Activated naive CD8-positive, alpha-beta T cell (primary cell): ENCODE measurements around the gene MAP3K13.
"Not testable (repeated sequence)": the region's sequence is repeated elsewhere in the genome, so short reads cannot be mapped to it uniquely, and the experiment has no call there.

Experiments
- H3K27ac Mint-ChIP-seq: one replicate; pipeline ENCODE4 v1.8.0; 2021; ENCODE audit warnings: mixed read lengths
- H3K27me3 Mint-ChIP-seq: one replicate; pipeline ENCODE4 v1.8.0; 2021; ENCODE audit warnings: mixed read lengths
- H3K36me3 Mint-ChIP-seq: one replicate; pipeline ENCODE4 v1.8.0; 2021; ENCODE audit warnings: mixed read lengths
- H3K4me1 Mint-ChIP-seq: one replicate; pipeline ENCODE4 v1.8.0; 2021; ENCODE audit warnings: low read depth, mixed read lengths
- H3K4me3 Mint-ChIP-seq: one replicate; pipeline ENCODE4 v1.8.0; 2021; ENCODE audit warnings: mild to moderate bottlenecking, mixed read lengths
- H3K9me3 Mint-ChIP-seq: one replicate; pipeline ENCODE4 v1.8.0; 2021; ENCODE audit warnings: low read depth, mixed read lengths

Gene MAP3K13

DNA sequence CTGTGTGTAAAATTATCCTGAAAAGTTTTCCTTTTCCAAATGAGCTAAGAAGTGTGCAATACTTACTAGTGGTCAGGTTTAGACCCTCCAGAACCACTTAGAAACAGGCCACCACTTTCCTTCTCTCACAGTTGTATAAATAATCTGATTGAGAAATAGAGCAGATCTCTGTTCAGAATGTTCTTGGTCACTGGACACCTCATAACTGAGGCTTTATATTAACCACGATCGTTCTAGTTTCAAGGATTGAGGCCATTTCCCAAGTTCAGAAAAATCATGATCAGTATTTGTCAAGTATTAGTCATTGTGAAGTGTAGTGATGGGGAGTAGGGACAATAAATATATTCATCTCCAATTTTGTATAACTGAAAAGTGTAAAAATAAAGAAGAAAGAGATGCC lies 1.0 kb upstream of the MAP3K13 start:
- Mint-ChIP-seq H3K4me1 (peaks cover 14% of the 10 kb centered on the region), H3K4me3 (no peak overlapping the region), H3K9me3 (no peaks in the 10 kb centered on the region), H3K27me3 (peaks cover 30% of the 10 kb centered on the region), H3K27ac (no peak overlapping the region), H3K36me3 (no peaks in the 10 kb centered on the region)

DNA sequence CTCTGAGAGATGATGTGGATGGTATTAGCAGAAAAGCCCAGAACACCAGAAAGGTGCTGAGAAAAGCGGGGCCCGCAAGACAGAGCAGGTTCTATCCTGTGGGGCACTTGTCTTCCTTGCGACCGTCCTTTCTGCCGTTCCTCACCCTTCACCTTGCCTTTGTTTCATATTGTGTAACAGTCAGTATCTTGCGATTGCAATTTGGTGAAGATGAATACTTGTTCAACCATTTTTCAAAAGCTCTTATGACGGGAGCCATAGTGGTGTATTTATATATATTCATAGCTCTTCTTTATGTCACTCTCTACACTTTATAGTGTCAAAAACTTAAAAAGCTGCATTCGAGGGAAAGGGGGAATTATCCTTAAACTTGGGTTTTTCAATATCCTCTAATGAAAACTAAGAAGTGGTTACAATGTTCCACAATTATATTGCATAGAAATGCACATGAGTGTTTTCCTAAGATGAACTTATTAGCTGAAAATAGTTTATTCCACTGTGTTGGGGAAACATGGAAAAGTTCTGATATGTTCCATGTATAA lies 797 bp downstream of the MAP3K13 start:
- peak overlapping the region; percentile 80 for H3K4me3 Mint-ChIP-seq
- H3K9me3 Mint-ChIP-seq, result no peaks in the 10 kb centered on the region
- H3K4me1 Mint-ChIP-seq, result peaks cover 14% of the 10 kb centered on the region
- H3K27me3 Mint-ChIP-seq, result peaks cover 39% of the 10 kb centered on the region
- H3K36me3 Mint-ChIP-seq, result no peaks in the 10 kb centered on the region
- no peak overlapping the region for H3K27ac Mint-ChIP-seq

GRCh38 chr3:185365291-185366073 lies 2.5 kb downstream of the MAP3K13 start:
- H3K4me1 Mint-ChIP-seq, result peaks cover 14% of the 10 kb centered on the region
- no peak overlapping the region for H3K4me3 Mint-ChIP-seq
- no peak overlapping the region for H3K27ac Mint-ChIP-seq
- peaks cover 42% of the 10 kb centered on the region for H3K27me3 Mint-ChIP-seq
- H3K9me3 Mint-ChIP-seq, result no peaks in the 10 kb centered on the region
- no peaks in the 10 kb centered on the region for H3K36me3 Mint-ChIP-seq

- Mint-ChIP-seq H3K36me3 (no peaks in the 10 kb centered on the region), H3K9me3 (no peaks in the 10 kb centered on the region), H3K4me1 (peaks cover 14% of the 10 kb centered on the region), H3K4me3 (no peak overlapping the region), H3K27ac (no peak overlapping the region), H3K27me3 (peaks cover 42% of the 10 kb centered on the region)
These were observed 3.1 kb downstream of the MAP3K13 start for GRCh38 chr3:185366074-185366335.

GRCh38 chr3:185366913-185367312 lies 4.0 kb downstream of the MAP3K13 start:
- no peak overlapping the region for H3K4me3 Mint-ChIP-seq
- H3K36me3 Mint-ChIP-seq, result no peaks in the 10 kb centered on the region
- no peak overlapping the region for H3K27ac Mint-ChIP-seq
- H3K4me1 Mint-ChIP-seq, result peaks cover 14% of the 10 kb centered on the region
- H3K27me3 Mint-ChIP-seq, result peaks cover 40% of the 10 kb centered on the region
- no peaks in the 10 kb centered on the region for H3K9me3 Mint-ChIP-seq

DNA sequence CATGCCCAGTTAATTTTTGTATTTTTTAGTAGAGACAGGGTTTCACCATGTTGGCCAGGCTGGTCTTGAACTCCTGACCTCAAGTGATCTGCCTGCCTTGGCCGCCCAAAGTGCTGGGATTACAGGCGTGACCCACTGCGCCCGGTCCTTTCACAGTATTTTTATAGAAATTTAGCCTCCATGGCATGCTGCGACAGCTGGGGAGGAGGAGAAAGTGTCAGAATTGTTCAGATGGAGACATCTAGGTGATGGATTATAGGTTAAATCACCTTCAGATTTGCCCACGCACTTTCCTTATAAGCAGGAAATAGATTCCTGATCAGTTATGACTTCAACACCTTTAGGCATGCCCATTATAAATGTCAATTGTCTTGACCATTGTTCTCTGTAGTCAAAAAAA lies 7.4 kb downstream of the MAP3K13 start:
- not testable (repeated sequence) for H3K27ac Mint-ChIP-seq, H3K4me1 Mint-ChIP-seq, H3K9me3 Mint-ChIP-seq, H3K4me3 Mint-ChIP-seq, H3K36me3 Mint-ChIP-seq
- H3K27me3 Mint-ChIP-seq, result peaks cover 24% of the 10 kb centered on the region

- Mint-ChIP-seq H3K36me3 (no peaks in the 10 kb centered on the region), H3K27me3 (peaks cover 17% of the 10 kb centered on the region), H3K27ac (no peak overlapping the region), H3K4me1 (no peaks in the 10 kb centered on the region), H3K9me3 (no peaks in the 10 kb centered on the region), H3K4me3 (no peak overlapping the region)
These were observed 8.6 kb downstream of the MAP3K13 start for GRCh38 chr3:185371306-185372074.

DNA sequence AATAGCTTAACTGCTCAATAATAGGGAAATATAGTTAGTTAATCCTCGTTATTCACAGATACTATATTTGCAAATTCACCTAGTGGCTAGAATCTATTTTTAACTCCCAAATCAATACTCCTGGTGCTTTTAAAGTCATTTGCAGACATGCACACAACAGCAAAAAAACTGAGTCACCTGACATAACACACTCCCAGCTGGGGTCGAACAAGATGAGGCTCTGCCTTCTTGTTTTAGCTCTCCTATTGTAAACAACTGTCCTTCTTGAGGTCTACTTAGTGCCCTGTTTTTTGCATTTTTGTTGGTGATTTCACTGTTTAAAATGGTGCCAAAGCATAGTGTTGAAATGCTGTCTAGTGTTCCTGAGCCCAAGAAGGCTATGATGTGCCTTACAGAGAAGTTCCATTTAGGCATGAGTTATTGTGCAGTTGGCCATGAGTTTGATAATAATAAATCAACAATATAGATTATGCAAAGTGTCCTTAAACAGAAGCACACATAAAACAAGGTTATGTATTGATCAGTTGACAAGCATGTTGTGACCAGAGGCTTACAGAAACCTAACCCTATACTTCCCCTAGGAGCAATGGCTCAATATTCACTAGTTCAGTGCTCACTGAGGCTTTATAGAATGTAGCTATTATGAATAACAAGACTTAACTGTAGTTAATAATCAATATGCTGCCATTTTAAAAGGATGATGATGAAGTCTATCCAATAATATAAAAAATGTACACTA lies 18.6 kb downstream of the MAP3K13 start:
- no peaks in the 10 kb centered on the region for H3K36me3 Mint-ChIP-seq
- no peak overlapping the region for H3K4me3 Mint-ChIP-seq
- H3K27me3 Mint-ChIP-seq, result peaks cover 4% of the 10 kb centered on the region
- no peaks in the 10 kb centered on the region for H3K9me3 Mint-ChIP-seq
- H3K4me1 Mint-ChIP-seq, result no peaks in the 10 kb centered on the region
- no peak overlapping the region for H3K27ac Mint-ChIP-seq

GRCh38 chr3:185382154-185382553 lies 19.2 kb downstream of the MAP3K13 start:
- no peak overlapping the region for H3K27ac Mint-ChIP-seq
- H3K4me1 Mint-ChIP-seq, result no peaks in the 10 kb centered on the region

DNA sequence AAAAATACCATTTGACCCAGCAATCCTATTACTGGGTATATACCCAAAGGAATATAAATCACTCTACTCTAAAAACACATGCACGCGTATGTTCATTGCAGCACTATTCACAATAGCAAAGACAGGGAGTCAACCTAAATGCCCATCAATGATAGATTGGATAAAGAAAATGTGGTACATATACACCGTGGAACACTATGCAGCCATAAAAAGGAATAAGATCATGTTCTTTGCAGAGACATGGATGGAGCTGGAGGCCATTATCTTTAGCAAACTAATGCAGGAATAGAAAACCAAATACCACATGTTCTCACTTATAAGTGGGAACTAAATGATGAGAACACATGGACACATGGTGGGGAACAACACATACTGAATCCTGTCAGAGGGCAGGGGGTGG lies 23.6 kb downstream of the MAP3K13 start:
- H3K36me3 Mint-ChIP-seq, H3K4me3 Mint-ChIP-seq, H3K9me3 Mint-ChIP-seq, H3K27ac Mint-ChIP-seq, H3K4me1 Mint-ChIP-seq, H3K27me3 Mint-ChIP-seq: not testable (repeated sequence)

More at GRCh38 chr3:185382154-185382553, 19.2 kb downstream of the MAP3K13 start:
- Mint-ChIP-seq H3K36me3 (no peaks in the 10 kb centered on the region), H3K9me3 (no peaks in the 10 kb centered on the region), H3K4me3 (no peak overlapping the region), H3K27me3 (peaks cover 4% of the 10 kb centered on the region)

DNA sequence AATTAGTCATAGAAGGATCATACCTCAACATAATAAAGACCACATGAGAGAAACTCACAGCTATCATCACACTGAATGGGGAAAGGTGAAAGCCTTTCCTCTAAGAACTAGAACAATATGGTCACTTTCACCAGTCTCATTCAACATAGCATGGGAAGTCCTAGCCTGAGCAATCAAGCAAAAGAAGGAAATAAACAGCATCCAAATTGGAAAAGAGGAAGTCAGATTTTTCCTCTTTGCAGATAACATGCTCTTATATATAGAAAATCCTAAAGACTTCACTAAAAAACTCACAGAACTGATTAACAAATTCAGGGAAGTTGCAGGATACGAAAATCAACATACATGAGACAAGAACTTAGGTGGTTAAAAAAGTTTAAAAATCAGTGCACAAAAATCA lies 24.7 kb downstream of the MAP3K13 start:
- Mint-ChIP-seq H3K27ac (no peak overlapping the region), H3K36me3 (no peaks in the 10 kb centered on the region), H3K4me3 (no peak overlapping the region), H3K4me1 (no peaks in the 10 kb centered on the region), H3K9me3 (no peaks in the 10 kb centered on the region), H3K27me3 (peaks cover 5% of the 10 kb centered on the region)

DNA sequence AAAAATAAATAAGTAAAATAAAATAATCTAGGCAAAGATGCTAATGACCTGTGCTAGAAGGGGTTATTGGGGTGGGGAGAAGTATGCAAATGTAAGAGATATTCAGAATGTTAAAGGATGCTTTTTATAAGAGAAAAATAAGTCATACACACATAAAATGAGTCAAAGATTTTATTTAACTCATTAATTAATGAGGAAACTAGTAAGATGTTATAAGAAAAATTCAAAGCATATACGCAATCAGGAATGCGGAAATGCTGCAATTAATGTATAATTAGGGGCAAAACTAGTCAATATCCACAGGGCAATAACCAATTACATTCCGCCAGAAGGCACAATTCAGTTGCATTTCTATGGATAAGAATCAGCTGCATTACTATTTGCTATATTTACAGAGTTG lies 30.1 kb downstream of the MAP3K13 start:
- Mint-ChIP-seq H3K36me3 (no peaks in the 10 kb centered on the region), H3K9me3 (no peaks in the 10 kb centered on the region), H3K27ac (no peak overlapping the region), H3K4me1 (no peaks in the 10 kb centered on the region), H3K27me3 (peaks cover 1% of the 10 kb centered on the region), H3K4me3 (no peak overlapping the region)

DNA sequence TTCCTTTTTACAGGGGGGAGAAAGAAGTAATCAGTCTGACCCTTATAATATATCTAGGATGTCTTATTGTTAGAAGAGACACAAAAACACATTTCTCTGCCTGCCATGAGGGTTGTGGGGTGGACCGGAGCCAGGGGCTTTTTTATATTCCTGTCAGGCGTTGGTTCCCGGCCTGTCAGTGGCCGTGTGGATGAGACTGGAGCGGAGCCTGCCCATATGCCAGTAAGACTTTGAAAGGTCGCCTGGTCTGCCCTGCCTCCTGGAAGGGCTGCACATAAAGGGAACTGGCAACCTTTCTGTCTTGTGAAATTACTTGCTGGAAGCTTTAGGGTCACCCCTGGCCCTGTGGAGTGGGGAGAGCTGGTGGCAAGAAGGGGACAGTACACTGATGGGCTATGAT lies 34.7 kb downstream of the MAP3K13 start:
- Mint-ChIP-seq H3K36me3 (no peaks in the 10 kb centered on the region), H3K4me3 (no peak overlapping the region), H3K27me3 (no peaks in the 10 kb centered on the region), H3K4me1 (no peaks in the 10 kb centered on the region), H3K9me3 (no peaks in the 10 kb centered on the region), H3K27ac (no peak overlapping the region)

DNA sequence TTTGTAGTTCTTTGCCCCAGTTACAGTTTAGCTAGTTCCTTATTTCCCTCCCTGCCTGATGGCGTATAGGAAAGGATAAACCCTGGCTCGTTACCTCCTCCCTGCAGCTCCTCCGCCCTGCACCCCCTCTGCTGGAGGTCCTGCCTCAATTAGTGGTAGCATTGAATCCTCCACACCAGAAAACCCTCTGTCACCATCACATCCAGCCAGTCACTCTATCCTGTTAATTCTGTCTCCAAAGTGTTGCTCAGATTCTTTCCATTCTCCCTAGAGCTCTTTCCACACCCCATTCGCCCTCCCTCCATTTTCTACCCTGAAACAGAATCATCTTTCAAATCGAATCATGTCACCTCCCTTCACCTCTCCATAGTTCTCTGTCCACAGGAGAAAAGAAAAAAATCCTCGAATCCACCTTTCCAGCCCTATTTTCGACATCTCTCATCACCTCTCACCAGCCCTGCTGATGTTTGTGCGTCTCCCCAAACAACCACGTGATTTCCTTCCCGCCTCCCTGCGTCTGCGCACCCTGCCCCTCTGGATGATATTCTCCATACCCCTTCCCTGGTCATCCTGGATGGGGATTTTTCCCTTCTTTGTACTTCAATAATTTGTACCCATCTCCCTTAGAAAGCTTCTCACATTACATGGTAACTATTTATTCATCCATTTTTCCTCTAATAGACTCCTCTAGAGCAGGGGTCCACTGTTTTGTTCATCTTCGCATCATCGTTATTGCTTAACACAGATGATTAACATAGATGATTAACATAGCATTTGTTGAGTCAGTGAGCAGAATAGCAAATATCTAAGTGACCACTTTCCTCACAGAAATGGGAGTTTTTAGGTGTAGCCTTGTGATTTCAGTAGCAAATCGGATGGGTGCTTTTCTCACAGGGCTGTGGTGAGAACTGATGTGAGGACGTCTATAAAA lies 37.1 kb downstream of the MAP3K13 start:
- no peaks in the 10 kb centered on the region for H3K9me3 Mint-ChIP-seq
- H3K27ac Mint-ChIP-seq, result no peak overlapping the region
- H3K27me3 Mint-ChIP-seq, result no peaks in the 10 kb centered on the region
- H3K4me1 Mint-ChIP-seq, result no peaks in the 10 kb centered on the region
- no peaks in the 10 kb centered on the region for H3K36me3 Mint-ChIP-seq
- no peak overlapping the region for H3K4me3 Mint-ChIP-seq
